Measurements from ENCODE around the gene TGFBR1.

TGFBR1 gene

DNA sequence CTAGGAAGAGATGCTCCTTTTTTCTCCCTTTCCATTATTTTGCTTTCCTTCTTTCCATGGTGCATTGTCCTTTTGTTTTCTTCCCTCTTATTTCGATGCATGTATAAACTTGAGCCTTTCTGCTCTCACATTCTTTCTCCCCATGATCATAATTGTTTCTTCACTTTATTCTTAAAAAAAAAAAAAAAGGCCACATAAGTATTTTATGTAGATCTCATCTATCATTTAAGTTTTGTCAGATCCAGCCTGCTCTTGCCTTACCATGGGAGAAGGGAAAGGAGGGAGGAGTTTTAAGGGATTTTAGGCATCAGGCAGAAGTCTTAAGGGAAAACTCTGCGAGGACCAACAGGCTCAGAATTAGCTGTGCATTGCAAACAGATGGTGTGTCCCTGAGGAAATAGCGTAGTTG lies 11.1 kb downstream of the TGFBR1 start:
- no peak for ATAC-seq (ENCODE audit: insufficient read depth, low read depth)
- Histone ChIP-seq H4K20me1 (ENCODE audit: insufficient read depth, low read length) (peaks cover 28% of the 10 kb centered on the region; the same call in 1 of the 2 replicates), H3K27me3 (ENCODE audit: insufficient read depth, low read length, poor library complexity) (no peaks in the 10 kb centered on the region), H3K9me3 (ENCODE audit: insufficient read depth, low read length, severe bottlenecking) (no peaks in the 10 kb centered on the region), H2AFZ (ENCODE audit: low read depth, low read length) (no peak overlapping the region), H3K79me2 (ENCODE audit: insufficient read depth, low read length) (peaks cover 72% of the 10 kb centered on the region), H3K36me3 (ENCODE audit: insufficient read depth, low read length) (no peaks in the 10 kb centered on the region), H3K4me3 (ENCODE audit: low read depth in 1 of 2, low read length in 2 of 2) (no peak overlapping the region), H3K4me2 (ENCODE audit: insufficient read depth, low read length) (no peak overlapping the region), H3K27ac (ENCODE audit: low read length) (no peak overlapping the region), H3K4me1 (ENCODE audit: insufficient read depth, low read length) (peaks cover 56% of the 10 kb centered on the region), H3K9ac (ENCODE audit: low read depth, low read length) (no peak overlapping the region)
- DNase-seq = no peak
- TF ChIP-seq EZH2 (IDR thresholded peaks at IDR 0.05; ENCODE audit: borderline replicate concordance, low read depth, low read length, severe bottlenecking) = no peak
- TF ChIP-seq CTCF (IDR thresholded peaks at IDR 0.05; ENCODE audit: borderline replicate concordance, extremely low read depth, low read length, poor library complexity, severe bottlenecking) = no peak

DNA sequence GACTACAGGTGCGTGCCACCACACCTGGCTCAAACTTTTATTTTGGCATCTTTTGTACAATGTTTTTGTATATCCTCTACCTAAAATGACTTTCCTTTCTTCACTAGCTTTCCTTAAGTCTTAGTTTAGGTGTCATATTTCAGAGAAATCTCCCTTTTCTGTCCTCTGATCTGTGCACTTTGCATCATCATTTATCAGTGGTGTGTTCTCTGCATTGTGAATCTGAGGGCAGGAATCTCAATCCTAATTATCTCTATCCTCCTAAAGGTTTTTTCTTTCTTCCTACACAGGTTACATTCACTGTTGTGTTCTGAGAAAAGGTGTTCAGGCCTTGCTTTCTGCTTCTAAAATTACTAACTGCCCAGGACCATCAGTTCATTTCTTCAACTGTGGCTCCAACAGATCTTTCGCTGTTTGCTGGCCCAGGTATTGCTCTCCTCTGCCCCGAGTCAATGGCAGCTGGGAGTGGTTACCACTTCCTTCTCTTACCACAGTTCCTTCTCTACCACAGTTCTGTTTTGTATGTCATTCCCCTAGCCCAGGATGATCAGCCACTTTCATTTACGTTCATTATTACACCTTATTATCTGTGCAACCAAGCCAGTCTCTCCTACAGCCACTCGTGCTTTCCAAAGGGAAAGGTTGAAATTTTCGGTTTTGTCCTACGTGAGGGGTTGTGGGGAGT lies 14.0 kb downstream of the TGFBR1 start:
- 0 out of 2 replicates have a peak overlapping the region, but pooled peaks have one; percentile 17 for H2AFZ ChIP-seq (ENCODE audit: low read depth, low read length)
- peak; percentile 100 for ATAC-seq (ENCODE audit: insufficient read depth, low read depth)
- H3K9me3 ChIP-seq (ENCODE audit: insufficient read depth, low read length, severe bottlenecking) = no peaks in the 10 kb centered on the region
- peak overlapping the region in 1 of 2 experiments; percentile 53; a peak in 2 of 4 replicates for H3K4me3 ChIP-seq (ENCODE audit: low read depth in 1 of 2, low read length in 2 of 2)
- no peak for TF ChIP-seq EZH2 (IDR thresholded peaks at IDR 0.05; ENCODE audit: borderline replicate concordance, low read depth, low read length, severe bottlenecking)
- no peak for TF ChIP-seq CTCF (IDR thresholded peaks at IDR 0.05; ENCODE audit: borderline replicate concordance, extremely low read depth, low read length, poor library complexity, severe bottlenecking)
- peaks cover 27% of the 10 kb centered on the region for H3K4me1 ChIP-seq (ENCODE audit: insufficient read depth, low read length)
- DNase-seq = peak; percentile 79
- peak overlapping the region; percentile 75 for H3K4me2 ChIP-seq (ENCODE audit: insufficient read depth, low read length)
- H3K27ac ChIP-seq (ENCODE audit: low read length) = peak overlapping the region; percentile 80
- H3K79me2 ChIP-seq (ENCODE audit: insufficient read depth, low read length) = peaks cover 75% of the 10 kb centered on the region
- no peaks in the 10 kb centered on the region for H3K36me3 ChIP-seq (ENCODE audit: insufficient read depth, low read length)
- H4K20me1 ChIP-seq (ENCODE audit: insufficient read depth, low read length) = peaks cover 22% of the 10 kb centered on the region; the same call in 1 of the 2 replicates
- no peaks in the 10 kb centered on the region for H3K27me3 ChIP-seq (ENCODE audit: insufficient read depth, low read length, poor library complexity)
- H3K9ac ChIP-seq (ENCODE audit: low read depth, low read length) = peak overlapping the region; percentile 40

DNA sequence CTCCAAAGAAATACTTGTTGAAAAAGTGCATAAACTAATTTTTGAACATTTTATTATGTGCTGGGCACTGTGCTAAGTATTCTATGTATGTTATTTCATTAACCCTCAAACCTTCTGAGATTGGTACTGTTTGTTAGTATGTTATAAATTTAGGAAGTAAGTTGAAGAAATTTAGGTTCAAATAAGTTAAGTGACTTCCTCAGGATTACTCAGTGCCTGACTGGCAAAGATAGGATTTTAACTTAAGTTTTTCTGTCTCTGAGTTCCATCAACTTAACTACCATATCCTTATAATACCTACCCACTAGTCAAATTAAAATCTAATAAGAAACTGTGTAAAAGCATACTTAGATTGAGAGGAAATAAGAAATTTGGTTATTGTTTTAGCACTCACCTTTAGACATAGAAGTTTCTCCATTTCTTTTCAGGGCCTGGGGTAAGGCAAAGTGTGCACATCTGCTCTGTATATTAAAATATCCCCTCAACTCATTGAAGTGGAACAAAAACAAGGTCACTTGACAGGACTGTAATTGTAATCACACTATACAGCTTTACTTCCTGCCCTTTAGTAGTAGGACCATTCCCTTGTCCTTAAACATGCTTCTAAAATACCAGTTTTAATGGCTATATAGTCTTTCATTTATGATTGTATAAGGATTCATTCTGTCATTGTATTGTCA lies 15.2 kb downstream of the TGFBR1 start:
- no peaks in the 10 kb centered on the region for H3K27me3 ChIP-seq (ENCODE audit: insufficient read depth, low read length, poor library complexity)
- no peaks in the 10 kb centered on the region for H3K36me3 ChIP-seq (ENCODE audit: insufficient read depth, low read length)
- no peaks in the 10 kb centered on the region for H3K9me3 ChIP-seq (ENCODE audit: insufficient read depth, low read length, severe bottlenecking)
- DNase-seq (no peak), ATAC-seq (ENCODE audit: insufficient read depth, low read depth) (no peak)
- H4K20me1 ChIP-seq (ENCODE audit: insufficient read depth, low read length) = peaks cover 11% of the 10 kb centered on the region; the same call in 1 of the 2 replicates
- TF ChIP-seq EZH2 (IDR thresholded peaks at IDR 0.05; ENCODE audit: borderline replicate concordance, low read depth, low read length, severe bottlenecking) (no peak), CTCF (IDR thresholded peaks at IDR 0.05; ENCODE audit: borderline replicate concordance, extremely low read depth, low read length, poor library complexity, severe bottlenecking) (no peak)
- H3K27ac ChIP-seq (ENCODE audit: low read length) = peak overlapping the region; percentile 80
- H3K4me1 ChIP-seq (ENCODE audit: insufficient read depth, low read length) = peaks cover 22% of the 10 kb centered on the region
- no peak overlapping the region for H2AFZ ChIP-seq (ENCODE audit: low read depth, low read length)
- no peak overlapping the region for H3K4me3 ChIP-seq (ENCODE audit: low read depth in 1 of 2, low read length in 2 of 2)
- no peak overlapping the region; the same call in 1 of the 2 replicates for H3K4me2 ChIP-seq (ENCODE audit: insufficient read depth, low read length)
- H3K9ac ChIP-seq (ENCODE audit: low read depth, low read length) = no peak overlapping the region
- H3K79me2 ChIP-seq (ENCODE audit: insufficient read depth, low read length) = peaks cover 65% of the 10 kb centered on the region
